DND-41 (cell line): ENCODE data around the gene GOLGA6L6.
"Not testable (repeated sequence)": the region's sequence is repeated elsewhere in the genome, so short reads cannot be mapped to it uniquely, and the experiment has no call there.

Experiments used
- CTCF ChIP-seq: IDR thresholded peaks from 2 replicates; pipeline ENCODE4 v1.5.1; 2012; ENCODE audit warnings: borderline replicate concordance, low read length, moderate library complexity, mild to moderate bottlenecking; ENCODE audit not compliant: poor library complexity, severe bottlenecking; ENCODE audit errors: extremely low read depth
- EZH2 ChIP-seq: IDR thresholded peaks from 3 replicates; pipeline ENCODE4 v1.6.1; 2012; ENCODE audit warnings: borderline replicate concordance, low read depth, mild to moderate bottlenecking, moderate library complexity, low read length, inconsistent platforms; ENCODE audit not compliant: severe bottlenecking

GRCh38 chr15:20493035-20493434 lies 48.6 kb downstream of the GOLGA6L6 start:
- not testable (repeated sequence) for TF ChIP-seq CTCF, EZH2
